IMR-90 (cell line): ENCODE data around the gene ABCA7. TPM values are rescaled to one million over a fixed set of nuclear protein-coding genes. Genes with fewer than 3 reads are reported as not detected.
A peak's percentile ranks its signal among the peaks of the same experiment; 100 is the strongest.

Source experiments
- ATAC-seq: fragments of 200-7000 bp; cut with Tn5 transposase; 2 replicates; pipeline ENCODE4 v1.9.1; 2020; ENCODE audit warnings: low read depth, mild to moderate bottlenecking, moderate library complexity
- BruUV-seq: library from RNA; stranded (reverse); fragments of 400-500 nt; replicated peaks from 2 replicates; lab custom pipeline; 2021; lab: Mats Ljungman, UMichigan
- CTCF ChIA-PET: fragments of 300-600 bp; formaldehyde crosslinking; extraction: SDS; loops from one replicate; lab custom pipeline; 2021; ENCODE audit warnings: antibody characterized with exemption; lab: Yijun Ruan, JAX
- POLR2A ChIA-PET: fragments of 300-600 bp; sonication (Branson Sonifier 250); formaldehyde crosslinking; loops from one replicate; lab custom pipeline; 2022; ENCODE audit warnings: antibody characterized with exemption; ENCODE audit not compliant: unreplicated experiment; lab: Charles Lee
- DNase-seq: peaks from one replicate; pipeline ENCODE4 v3.0.0; 2013
- H2AFZ ChIP-seq: replicated peaks from 2 replicates; pipeline ENCODE3; 2013; ENCODE audit warnings: low read length, mild to moderate bottlenecking; ENCODE audit not compliant: poor library complexity
- H2AK5ac ChIP-seq: 2 replicates; pipeline ENCODE4 v1.6.1; 2013; ENCODE audit warnings: low read depth, low read length, inconsistent platforms
- H2AK9ac ChIP-seq: replicated peaks from 2 replicates; pipeline ENCODE3; 2013; ENCODE audit warnings: mild to moderate bottlenecking, low read depth, low read length, moderate library complexity; ENCODE audit not compliant: poor library complexity
- H2BK120ac ChIP-seq: 2 replicates; pipeline ENCODE4 v1.6.1; 2013; ENCODE audit warnings: low read depth, low read length, inconsistent platforms
- H2BK15ac ChIP-seq: 3 replicates; pipeline ENCODE4 v1.6.1; 2013; ENCODE audit warnings: low read depth, low read length, inconsistent platforms
- H2BK20ac ChIP-seq: 2 replicates; pipeline ENCODE4 v1.6.1; 2013; ENCODE audit warnings: low read depth, mild to moderate bottlenecking, inconsistent platforms, low read length, moderate library complexity
- H2BK5ac ChIP-seq: 2 replicates; pipeline ENCODE4 v1.6.1; 2013; ENCODE audit warnings: mild to moderate bottlenecking, low read depth, low read length, inconsistent platforms; ENCODE audit not compliant: poor library complexity, severe bottlenecking
- H3K14ac ChIP-seq: replicated peaks from 2 replicates; pipeline ENCODE4 v1.6.1; 2013; ENCODE audit warnings: low read depth, low read length, inconsistent platforms
- H3K18ac ChIP-seq: 2 replicates; pipeline ENCODE4 v1.6.1; 2013; ENCODE audit warnings: low read depth, low read length, control low read depth
- H3K23ac ChIP-seq: 2 replicates; pipeline ENCODE4 v1.6.1; 2013; ENCODE audit warnings: low read depth, low read length, inconsistent platforms
- H3K27ac ChIP-seq: 2 replicates; pipeline ENCODE4 v1.5.1; 2013; ENCODE audit warnings: mild to moderate bottlenecking, control low read depth, low read length; ENCODE audit not compliant: insufficient read depth
- H3K27me3 ChIP-seq: 2 replicates; pipeline ENCODE4 v1.6.1; 2013; ENCODE audit warnings: low read length; ENCODE audit not compliant: control insufficient read depth, insufficient read depth
- H3K36me3 ChIP-seq: 2 replicates; pipeline ENCODE4 v1.6.1; 2013; ENCODE audit warnings: low read length, mixed read lengths; ENCODE audit not compliant: control insufficient read depth, insufficient read depth
- H3K4ac ChIP-seq: 2 replicates; pipeline ENCODE4 v1.6.1; 2013; ENCODE audit warnings: low read depth, low read length, inconsistent platforms
- H3K4me1 ChIP-seq: 2 replicates; pipeline ENCODE4 v1.6.1; 2013; ENCODE audit warnings: low read length, mixed read lengths; ENCODE audit not compliant: control insufficient read depth, insufficient read depth
- H3K4me2 ChIP-seq: 2 replicates; pipeline ENCODE4 v1.6.1; 2013; ENCODE audit warnings: low read depth, mild to moderate bottlenecking, control low read depth, low read length, moderate library complexity
- H3K4me3 ChIP-seq: 2 replicates; pipeline ENCODE4 v1.5.1; 2013; ENCODE audit warnings: low read depth, mild to moderate bottlenecking, control low read depth, low read length, moderate library complexity; ENCODE audit not compliant: insufficient read depth
- H3K56ac ChIP-seq: 2 replicates; pipeline ENCODE4 v1.6.1; 2013; ENCODE audit warnings: low read length, inconsistent platforms; ENCODE audit not compliant: insufficient read depth; ENCODE audit errors: extremely low read depth
- H3K79me1 ChIP-seq, 2 experiments: 2 replicates each; pipeline ENCODE4 v1.6.1; 2013; ENCODE audit warnings: low read length in 2 of 2, inconsistent platforms in 1 of 2, low read depth in 1 of 2
- H3K9ac ChIP-seq: 2 replicates; pipeline ENCODE4 v1.6.1; 2013; ENCODE audit warnings: low read depth, low read length, control low read depth
- H3K9me1 ChIP-seq: 2 replicates; pipeline ENCODE4 v1.6.1; 2013; ENCODE audit warnings: low read length, inconsistent platforms; ENCODE audit not compliant: insufficient read depth
- H3K9me3 ChIP-seq: 2 replicates; pipeline ENCODE4 v1.6.1; 2013; ENCODE audit warnings: low read length; ENCODE audit not compliant: control insufficient read depth, insufficient read depth
- H4K20me1 ChIP-seq: 2 replicates; pipeline ENCODE4 v1.6.1; 2013; ENCODE audit warnings: low read length, inconsistent platforms; ENCODE audit not compliant: insufficient read depth
- H4K5ac ChIP-seq: 2 replicates; pipeline ENCODE4 v1.6.1; 2013; ENCODE audit warnings: mild to moderate bottlenecking, low read depth, low read length, control low read depth
- H4K8ac ChIP-seq, 2 experiments: 2 replicates each; pipeline ENCODE4 v1.6.1; 2013; ENCODE audit warnings: low read depth in 2 of 2, low read length in 2 of 2, control low read depth in 1 of 2, inconsistent platforms in 1 of 2
- H4K91ac ChIP-seq: 2 replicates; pipeline ENCODE4 v1.6.1; 2013; ENCODE audit warnings: low read depth, low read length, inconsistent platforms; ENCODE audit not compliant: insufficient read depth
- BHLHE40 ChIP-seq: fragments of 150-350 bp; IDR thresholded peaks from 2 replicates; pipeline ENCODE4 v1.6.1; 2016; ENCODE audit warnings: mild to moderate bottlenecking, low read depth, low read length
- CEBPB ChIP-seq: IDR thresholded peaks from 2 replicates; pipeline ENCODE4 v1.6.1; 2012; ENCODE audit warnings: low read depth, low read length, improper control_type of control experiment
- MAFK ChIP-seq: IDR thresholded peaks from 2 replicates; pipeline ENCODE4 v1.6.1; 2012; ENCODE audit warnings: low read depth, low read length, improper control_type of control experiment
- MAZ ChIP-seq: IDR thresholded peaks from 2 replicates; pipeline ENCODE4 v1.6.1; 2012; ENCODE audit warnings: low read depth, mild to moderate bottlenecking, low read length, improper control_type of control experiment, moderate library complexity, borderline replicate concordance
- NFE2L2 ChIP-seq: fragments of 150-350 bp; IDR thresholded peaks from 2 replicates; pipeline ENCODE4 v1.6.1; 2016; ENCODE audit warnings: low read depth, mild to moderate bottlenecking, low read length
- POLR2A ChIP-seq: IDR thresholded peaks from 2 replicates; pipeline ENCODE4 v1.6.1; 2012; ENCODE audit warnings: mild to moderate bottlenecking, low read depth, low read length
- RFX5 ChIP-seq: IDR thresholded peaks from 2 replicates; pipeline ENCODE4 v1.8.0; 2012; ENCODE audit warnings: low read depth, mild to moderate bottlenecking, low read length, moderate library complexity
- WGBS, 2 experiments: methylation state at CpG; one replicate each; pipeline versions ENCODE4 v1.1.5 to v1.1.7; 2013; ENCODE audit warnings: missing lambda C conversion rate in 2 of 2; ENCODE audit not compliant: insufficient read length in 1 of 2; ENCODE audit errors: extremely low coverage in 2 of 2; 5-methylcytosine and 5-hydroxymethylcytosine counted together
- dilution Hi-C: fragments of 300-500 bp; cut with HindIII; formaldehyde crosslinking; loops from one replicate; pipeline ENCODE4 v1.14.3; 2018; ENCODE audit warnings: low sequenced_read_pairs; ENCODE audit not compliant: unreplicated experiment
- in situ Hi-C: fragments of 300-500 bp; cut with MboI; formaldehyde crosslinking; loops from 3 replicates; pipeline ENCODE4 v1.14.3; 2019; ENCODE audit warnings: low sequenced_read_pairs, inconsistent platforms, mixed read lengths
- intact Hi-C: fragments of 100-400 bp; cut with micrococcal nuclease; formaldehyde crosslinking; loops from 2 replicates; pipeline ENCODE4 v1.10.0; 2022
- polyA plus RNA-seq, 3 experiments: library from polyadenylated mRNA; depleted of rRNA; stranded (reverse); fragments of >200 nt; gene quantifications; 2 replicates each; pipeline ENCODE4 v1.2.3, GENCODE V29; 2012; ENCODE audit warnings: low replicate concordance in 1 of 3
- total RNA-seq: library from RNA; depleted of rRNA; stranded (reverse); fragments of >200 nt; gene quantifications from 2 replicates; pipeline ENCODE4 v1.2.3, GENCODE V29; 2012

ABCA7 gene
- total and polyA plus RNA-seq, 2 of the 4 experiments (the other 2 are of a cell fraction) = 0.36 to 3.3 TPM

GRCh38 chr19:1094978-1095701, 55.2 kb downstream of the ABCA7 start, which contains the start of gene POLR2E (continued):
- no peak for TF ChIP-seq BHLHE40
- TF ChIP-seq RFX5 = no peak

- peak overlapping the region in 1 of 2 experiments; percentile 76; a peak in 2 of 4 replicates for H4K8ac ChIP-seq
- H3K9ac ChIP-seq = no peak overlapping the region
- H3K18ac ChIP-seq = peak overlapping the region; percentile 24; the same call in 1 of the 2 replicates
- ChIA-PET CTCF (no interaction called here), POLR2A (no interaction called here)
- peak overlapping the region; percentile 98; the same call in 1 of the 2 replicates for H2AK5ac ChIP-seq
- peak overlapping the region; percentile 36; the same call in 1 of the 2 replicates for H3K27ac ChIP-seq
- peak overlapping the region; percentile 73 for H2BK5ac ChIP-seq
- H3K4me3 ChIP-seq = no peak overlapping the region
- peak overlapping the region; percentile 91; the same call in 1 of the 3 replicates for H2BK15ac ChIP-seq
- ATAC-seq = no peak
- no TSS peak for BruUV-seq
- H3K27me3 ChIP-seq = no peaks in the 10 kb centered on the region
- H3K4ac ChIP-seq = peak overlapping the region; percentile 91
- H3K4me2 ChIP-seq = no peak overlapping the region
- peak overlapping the region; percentile 74; the same call in 1 of the 2 replicates for H4K91ac ChIP-seq
- in situ Hi-C loops = no loop called here
- H3K9me3 ChIP-seq = peaks cover 3% of the 10 kb centered on the region
- H3K23ac ChIP-seq = no peak overlapping the region
- TF ChIP-seq MAZ (no peak), BHLHE40 (no peak), MAFK (no peak), NFE2L2 (no peak), CEBPB (peak; percentile 62), POLR2A (no peak)
- H3K79me1 ChIP-seq = peaks cover 3 to 27% of the 10 kb centered on the region in 2 experiments; a peak in 2 of 4 replicates
- peak overlapping the region; percentile 89 for H2AK9ac ChIP-seq
- DNase-seq = no peak
- H3K9me1 ChIP-seq = peaks cover 13% of the 10 kb centered on the region
- intact Hi-C loops = no loop called here
- H3K4me1 ChIP-seq = peaks cover 18% of the 10 kb centered on the region
- H3K14ac ChIP-seq = peak overlapping the region; percentile 9; the same call in 1 of the 2 replicates
- no CpG with 5 or more reads among the region's 7 CpGs for WGBS, 2 experiments
- peak overlapping the region; percentile 94 for H2BK120ac ChIP-seq
- no peak overlapping the region for H3K56ac ChIP-seq
- peak overlapping the region; percentile 41; the same call in 1 of the 2 replicates for H4K5ac ChIP-seq
- peaks cover 6% of the 10 kb centered on the region; the same call in 1 of the 2 replicates for H3K36me3 ChIP-seq
- dilution Hi-C loops = no loop called here
- H2AFZ ChIP-seq = peak overlapping the region; percentile 64
- H4K20me1 ChIP-seq = peaks cover 32% of the 10 kb centered on the region
- peak overlapping the region; percentile 85 for H2BK20ac ChIP-seq
Observed at GRCh38 chr19:1097810-1098176, 57.9 kb downstream of the ABCA7 start.
